ENCODE data around the gene MAPRE3. TPM values are rescaled to one million over a fixed set of nuclear protein-coding genes. Genes with fewer than 3 reads are reported as not detected.

Gene MAPRE3
- total RNA-seq, 4 donors from 2014 or later, result 11.5 to 24.2 (median 12.3) TPM

DNA sequence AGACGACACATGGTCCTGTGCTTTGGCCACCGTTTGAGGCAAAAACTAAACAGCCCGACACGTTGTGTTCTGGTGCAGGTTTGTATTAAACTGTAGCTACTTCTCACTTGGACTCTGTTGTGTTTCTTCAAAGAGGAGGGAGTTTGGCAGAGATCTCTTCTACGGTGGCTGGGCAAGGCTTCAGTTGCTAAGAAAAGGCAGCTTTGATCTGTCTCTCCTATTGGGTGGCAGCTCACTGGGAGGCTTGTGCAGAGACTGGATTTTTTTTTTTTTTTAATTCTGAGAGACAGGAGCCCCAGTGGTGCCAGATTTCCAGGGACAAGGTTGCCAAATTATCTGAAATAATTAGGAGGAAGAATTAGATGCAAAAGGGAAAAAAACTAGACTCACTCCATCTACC lies 20.2 kb upstream of the MAPRE3 start:
- ATAC-seq (ENCODE audit: low FRiP score) (no peak), DNase-seq (ENCODE audit: low spot score) (no peak)
- TF ChIP-seq, protein P1, sequence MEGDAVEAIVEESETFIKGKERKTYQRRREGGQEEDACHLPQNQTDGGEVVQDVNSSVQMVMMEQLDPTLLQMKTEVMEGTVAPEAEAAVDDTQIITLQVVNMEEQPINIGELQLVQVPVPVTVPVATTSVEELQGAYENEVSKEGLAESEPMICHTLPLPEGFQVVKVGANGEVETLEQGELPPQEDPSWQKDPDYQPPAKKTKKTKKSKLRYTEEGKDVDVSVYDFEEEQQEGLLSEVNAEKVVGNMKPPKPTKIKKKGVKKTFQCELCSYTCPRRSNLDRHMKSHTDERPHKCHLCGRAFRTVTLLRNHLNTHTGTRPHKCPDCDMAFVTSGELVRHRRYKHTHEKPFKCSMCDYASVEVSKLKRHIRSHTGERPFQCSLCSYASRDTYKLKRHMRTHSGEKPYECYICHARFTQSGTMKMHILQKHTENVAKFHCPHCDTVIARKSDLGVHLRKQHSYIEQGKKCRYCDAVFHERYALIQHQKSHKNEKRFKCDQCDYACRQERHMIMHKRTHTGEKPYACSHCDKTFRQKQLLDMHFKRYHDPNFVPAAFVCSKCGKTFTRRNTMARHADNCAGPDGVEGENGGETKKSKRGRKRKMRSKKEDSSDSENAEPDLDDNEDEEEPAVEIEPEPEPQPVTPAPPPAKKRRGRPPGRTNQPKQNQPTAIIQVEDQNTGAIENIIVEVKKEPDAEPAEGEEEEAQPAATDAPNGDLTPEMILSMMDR (IDR thresholded peaks at IDR 0.05), result no peak

GRCh38 chr2:26951236-26951635 lies 19.2 kb upstream of the MAPRE3 start:
- no peak for DNase-seq (ENCODE audit: low spot score)
- ATAC-seq (ENCODE audit: low FRiP score), result no peak
- TF ChIP-seq, protein P1 (IDR thresholded peaks at IDR 0.05), result no peak

GRCh38 chr2:26952374-26952773 lies 18.1 kb upstream of the MAPRE3 start:
- DNase-seq (ENCODE audit: low spot score), result no peak
- TF ChIP-seq, protein P1 (IDR thresholded peaks at IDR 0.05), result no peak
- no peak for ATAC-seq (ENCODE audit: low FRiP score)

- TF ChIP-seq, protein P1 (IDR thresholded peaks at IDR 0.05), result no peak
- DNase-seq (ENCODE audit: low spot score), result no peak
- ATAC-seq (ENCODE audit: low FRiP score), result no peak
These were observed 16.3 kb upstream of the MAPRE3 start for GRCh38 chr2:26954135-26954534.

GRCh38 chr2:26957041-26957440 lies 13.4 kb upstream of the MAPRE3 start:
- TF ChIP-seq, protein P1 (IDR thresholded peaks at IDR 0.05), result no peak
- no peak for DNase-seq (ENCODE audit: low spot score)
- no peak for ATAC-seq (ENCODE audit: low FRiP score)

GRCh38 chr2:26957534-26957933 lies 12.9 kb upstream of the MAPRE3 start:
- ATAC-seq (ENCODE audit: low FRiP score) (no peak), DNase-seq (ENCODE audit: low spot score) (no peak)
- TF ChIP-seq, protein P1 (IDR thresholded peaks at IDR 0.05), result no peak

DNA sequence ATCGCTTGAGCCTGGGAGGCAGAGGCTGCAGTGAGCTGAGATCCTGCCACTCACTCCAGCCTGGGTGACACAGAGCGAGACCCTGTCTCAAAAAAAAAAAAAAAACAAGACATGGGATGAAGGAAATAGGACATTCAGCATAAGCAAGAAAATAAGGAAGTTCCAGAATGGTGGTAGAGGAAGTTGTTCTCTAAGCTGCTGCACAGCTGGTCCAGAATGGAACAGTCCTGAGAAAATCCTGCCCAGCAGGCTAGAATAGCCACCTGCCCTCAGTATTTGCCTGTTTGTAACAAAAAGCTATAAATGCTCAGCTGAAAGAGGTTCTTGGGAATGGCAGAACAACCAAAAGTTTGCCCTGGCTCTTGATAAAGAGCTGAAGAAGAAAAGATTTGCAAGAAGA lies 11.1 kb upstream of the MAPRE3 start:
- no peak for DNase-seq (ENCODE audit: low spot score)
- no peak for ATAC-seq (ENCODE audit: low FRiP score)
- TF ChIP-seq, protein P1 (IDR thresholded peaks at IDR 0.05), result no peak

Data from omental fat pad (tissue), 4 donors.